HL-60/S4 (cell line): ENCODE data around the gene GUCA1A.
"Not testable (repeated sequence)": the region's sequence is repeated elsewhere in the genome, so short reads cannot be mapped to it uniquely, and the experiment has no call there.

Source experiments
- in situ Hi-C: fragments of 300-500 bp; cut with MboI; formaldehyde crosslinking; loops from 2 replicates; pipeline ENCODE4 v1.14.3; 2022; ENCODE audit warnings: low sequenced_read_pairs

The GUCA1A gene

GRCh38 chr6:42171813-42172581 is 1.2 kb upstream of the GUCA1A start:
- in situ Hi-C loops = no loop called here

- in situ Hi-C loops = no loop called here
Observed at GRCh38 chr6:42175860-42176259, 2.7 kb downstream of the GUCA1A start.

GRCh38 chr6:42176981-42177380 is 3.8 kb downstream of the GUCA1A start:
- in situ Hi-C loops = no loop called here

- in situ Hi-C loops = no loop called here
Observed at GRCh38 chr6:42177514-42178364, 4.6 kb downstream of the GUCA1A start.

GRCh38 chr6:42179261-42179944 is 6.2 kb downstream of the GUCA1A start:
- in situ Hi-C loops = no loop called here

GRCh38 chr6:42179945-42180313 is 6.8 kb downstream of the GUCA1A start:
- in situ Hi-C loops = no loop called here

GRCh38 chr6:42182101-42182500 is 8.9 kb downstream of the GUCA1A start:
- in situ Hi-C loops = no loop called here

- in situ Hi-C loops = no loop called here
Observed at GRCh38 chr6:42184475-42184874, 11.3 kb downstream of the GUCA1A start.

GRCh38 chr6:42185597-42185996 is 12.4 kb downstream of the GUCA1A start:
- in situ Hi-C loops = no loop called here

- in situ Hi-C loops = no loop called here
Observed at GRCh38 chr6:42188406-42188805, 15.2 kb downstream of the GUCA1A start.

- in situ Hi-C loops = no loop called here
Observed at GRCh38 chr6:42190554-42191183, 17.5 kb downstream of the GUCA1A start.

GRCh38 chr6:42192385-42192784 is 19.2 kb downstream of the GUCA1A start:
- in situ Hi-C loops = not testable (repeated sequence)

GRCh38 chr6:42193491-42193894 is 20.3 kb downstream of the GUCA1A start:
- in situ Hi-C loops = no loop called here

- in situ Hi-C loops = no loop called here
Observed at GRCh38 chr6:42194056-42194455, 20.9 kb downstream of the GUCA1A start.

- in situ Hi-C loops = no loop called here
Observed at GRCh38 chr6:42195415-42195814, 22.3 kb downstream of the GUCA1A start.

GRCh38 chr6:42197555-42198362 is 24.6 kb downstream of the GUCA1A start:
- in situ Hi-C loops = no loop called here

GRCh38 chr6:42199106-42199981 is 26.2 kb downstream of the GUCA1A start:
- in situ Hi-C loops = no loop called here

- in situ Hi-C loops = no loop called here
Observed at GRCh38 chr6:42200035-42200434, 26.9 kb downstream of the GUCA1A start.

GRCh38 chr6:42201382-42201781 is 28.2 kb downstream of the GUCA1A start:
- in situ Hi-C loops = no loop called here
